Body of pancreas (tissue), 4 donors: ENCODE results near the gene KRTAP4-3.

Experiments used
- POLR2A ChIP-seq, 3 donors: fragments of 450-650 bp; IDR thresholded peaks; one replicate each; pipeline ENCODE4 v1.6.1; 2016; ENCODE audit warnings: antibody characterized with exemption in 3 of 3, mild to moderate bottlenecking in 2 of 3
- TF ChIP-seq, protein P1 (sequence below), 7 experiments: fragments of 450-650 bp in 4 of 7; fragments of 200-600 bp in 3 of 7; sonication (generic) in 3 of 7; IDR thresholded peaks; one replicate each; pipeline ENCODE4 v1.5.1; 2016 to 2019; ENCODE audit warnings: antibody characterized with exemption in 7 of 7

DNA sequence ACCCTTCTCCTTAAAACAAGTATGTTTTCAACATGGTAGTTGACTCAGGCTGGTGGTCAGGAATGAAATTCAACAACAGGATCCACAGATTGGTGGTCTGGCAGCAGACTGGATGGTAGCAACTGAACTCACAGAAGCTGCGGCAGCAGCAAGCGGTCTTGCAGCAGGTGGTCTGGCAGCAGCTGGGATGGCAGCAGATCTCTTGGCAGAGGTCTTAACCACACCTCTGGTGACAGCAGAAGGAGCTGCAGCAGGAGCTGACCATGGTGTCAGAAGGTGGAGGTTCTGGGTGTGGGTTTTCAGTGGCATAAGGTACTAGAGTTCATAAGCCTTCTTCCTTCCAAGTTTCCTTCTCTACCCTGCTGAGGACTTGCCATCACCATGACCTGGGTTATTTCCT, 18.9 kb upstream of the KRTAP4-3 start:
- no peak for TF ChIP-seq POLR2A (IDR thresholded peaks at IDR 0.05)
- TF ChIP-seq, protein P1, sequence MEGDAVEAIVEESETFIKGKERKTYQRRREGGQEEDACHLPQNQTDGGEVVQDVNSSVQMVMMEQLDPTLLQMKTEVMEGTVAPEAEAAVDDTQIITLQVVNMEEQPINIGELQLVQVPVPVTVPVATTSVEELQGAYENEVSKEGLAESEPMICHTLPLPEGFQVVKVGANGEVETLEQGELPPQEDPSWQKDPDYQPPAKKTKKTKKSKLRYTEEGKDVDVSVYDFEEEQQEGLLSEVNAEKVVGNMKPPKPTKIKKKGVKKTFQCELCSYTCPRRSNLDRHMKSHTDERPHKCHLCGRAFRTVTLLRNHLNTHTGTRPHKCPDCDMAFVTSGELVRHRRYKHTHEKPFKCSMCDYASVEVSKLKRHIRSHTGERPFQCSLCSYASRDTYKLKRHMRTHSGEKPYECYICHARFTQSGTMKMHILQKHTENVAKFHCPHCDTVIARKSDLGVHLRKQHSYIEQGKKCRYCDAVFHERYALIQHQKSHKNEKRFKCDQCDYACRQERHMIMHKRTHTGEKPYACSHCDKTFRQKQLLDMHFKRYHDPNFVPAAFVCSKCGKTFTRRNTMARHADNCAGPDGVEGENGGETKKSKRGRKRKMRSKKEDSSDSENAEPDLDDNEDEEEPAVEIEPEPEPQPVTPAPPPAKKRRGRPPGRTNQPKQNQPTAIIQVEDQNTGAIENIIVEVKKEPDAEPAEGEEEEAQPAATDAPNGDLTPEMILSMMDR (IDR thresholded peaks at IDR 0.05) = no peak
